DMS79 treated with DMSO at 0.1 percent for 48 hours (cell line): ENCODE data around the gene WDR27.
"Not testable (repeated sequence)": the region's sequence is repeated elsewhere in the genome, so short reads cannot be mapped to it uniquely, and the experiment has no call there.

Experiments
- DNase-seq: peaks from one replicate; lab custom pipeline; 2025; lab: John Stamatoyannopoulos, UW

WDR27 gene

GRCh38 chr6:169434554-169434953 lies 267.3 kb downstream of the WDR27 start:
- not testable (repeated sequence) for DNase-seq

GRCh38 chr6:169429001-169429400 lies 272.8 kb downstream of the WDR27 start:
- no peak for DNase-seq

- no peak for DNase-seq
Measured at GRCh38 chr6:169428532-169428931, 273.3 kb downstream of the WDR27 start.

- DNase-seq, result no peak
Measured at GRCh38 chr6:169427856-169428255, 274.0 kb downstream of the WDR27 start.

- no peak for DNase-seq
Measured at GRCh38 chr6:169426611-169427010, 275.2 kb downstream of the WDR27 start.

GRCh38 chr6:169425628-169426370 lies 276.0 kb downstream of the WDR27 start:
- DNase-seq, result no peak

- no peak for DNase-seq
Measured at GRCh38 chr6:169424821-169425240, 277.0 kb downstream of the WDR27 start.

GRCh38 chr6:169424149-169424804 lies 277.6 kb downstream of the WDR27 start:
- DNase-seq, result no peak

- no peak for DNase-seq
Measured at GRCh38 chr6:169421586-169422264, 280.1 kb downstream of the WDR27 start.

- no peak for DNase-seq
Measured at GRCh38 chr6:169420912-169421543, 280.8 kb downstream of the WDR27 start.

- no peak for DNase-seq
Measured at GRCh38 chr6:169417101-169417500, 284.7 kb downstream of the WDR27 start.

GRCh38 chr6:169416249-169416648 lies 285.6 kb downstream of the WDR27 start:
- no peak for DNase-seq

GRCh38 chr6:169415179-169415578 lies 286.6 kb downstream of the WDR27 start:
- no peak for DNase-seq

- DNase-seq, result no peak
Measured at GRCh38 chr6:169411722-169412121, 290.1 kb downstream of the WDR27 start.

- no peak for DNase-seq
Measured at GRCh38 chr6:169411296-169411695, 290.5 kb downstream of the WDR27 start.

GRCh38 chr6:169409742-169410312 lies 292.0 kb downstream of the WDR27 start:
- no peak for DNase-seq

GRCh38 chr6:169407325-169407724 lies 294.5 kb downstream of the WDR27 start:
- DNase-seq, result no peak
